GM23248 (cell line): ENCODE data around the gene DRD2.

Experiments used
- EZH2 ChIP-seq: fragments of 200-600 bp; sonication (generic); IDR thresholded peaks from 2 replicates; pipeline ENCODE4 v1.6.1; 2018; ENCODE audit warnings: antibody characterized with exemption, mild to moderate bottlenecking; ENCODE audit not compliant: insufficient read depth, poor library complexity, severe bottlenecking
- EZH2phosphoT487 ChIP-seq: fragments of 200-600 bp; sonication (generic); IDR thresholded peaks from 2 replicates; pipeline ENCODE4 v1.6.1; 2018; ENCODE audit warnings: antibody characterized with exemption, moderate library complexity, mild to moderate bottlenecking, low read depth; ENCODE audit not compliant: insufficient read depth

DNA sequence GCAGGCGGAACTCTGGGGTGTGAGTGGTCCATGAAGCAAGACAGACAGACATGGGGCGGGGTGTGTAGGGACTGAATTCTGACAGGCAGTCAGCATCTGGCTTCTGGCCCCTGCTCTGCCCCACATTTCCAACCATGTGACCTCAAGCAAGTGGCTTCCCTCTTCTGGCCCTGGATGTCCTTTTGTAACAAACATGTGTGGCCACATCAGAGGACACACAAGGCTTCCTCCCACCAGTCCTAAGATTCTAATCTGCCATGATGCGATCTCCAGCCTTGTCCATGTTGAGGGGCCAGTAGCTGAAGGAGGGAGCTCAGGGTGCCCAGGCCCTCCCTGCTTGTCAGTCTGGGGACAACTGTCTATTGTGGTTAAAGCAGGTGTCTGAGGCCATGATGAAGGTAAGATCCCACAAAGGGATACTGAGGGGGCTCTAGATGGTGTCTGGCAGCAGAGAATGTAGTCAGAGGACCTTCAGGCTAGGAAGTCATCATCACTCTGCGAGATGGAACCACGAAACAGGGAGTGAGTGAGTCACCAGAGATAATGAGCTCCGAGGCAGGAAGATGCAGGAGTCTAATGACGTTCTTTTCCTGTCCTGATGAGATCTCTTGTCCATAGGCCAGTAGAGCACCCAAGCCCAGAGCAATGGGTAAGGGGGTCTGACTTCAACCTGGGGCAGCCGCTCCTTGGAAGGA is 27.4 kb downstream of the DRD2 start:
- TF ChIP-seq EZH2 = no peak
- TF ChIP-seq EZH2phosphoT487 = no peak
